HuH-7 (cell line): Measurements from ENCODE around the gene FCHSD2.
"Not testable (repeated sequence)": the region's sequence is repeated elsewhere in the genome, so short reads cannot be mapped to it uniquely, and the experiment has no call there.

ENCODE experiments used
- DNase-seq: peaks from one replicate; pipeline ENCODE4 v3.0.0; 2011; ENCODE audit warnings: low spot score

Gene FCHSD2

GRCh38 chr11:72833083-72833733 lies 308.9 kb downstream of the FCHSD2 start:
- no peak for DNase-seq

GRCh38 chr11:72832301-72833082 lies 309.6 kb downstream of the FCHSD2 start:
- no peak for DNase-seq

GRCh38 chr11:72831521-72832300 lies 310.4 kb downstream of the FCHSD2 start:
- DNase-seq, result peak; percentile 90

GRCh38 chr11:72829884-72830533 lies 312.1 kb downstream of the FCHSD2 start:
- no peak for DNase-seq

GRCh38 chr11:72829178-72829577 lies 312.9 kb downstream of the FCHSD2 start:
- DNase-seq, result no peak

GRCh38 chr11:72828692-72829101 lies 313.4 kb downstream of the FCHSD2 start:
- DNase-seq, result no peak

GRCh38 chr11:72828081-72828567 lies 314.0 kb downstream of the FCHSD2 start:
- DNase-seq, result no peak

- DNase-seq, result not testable (repeated sequence)
Observed at GRCh38 chr11:72827656-72828055, 314.5 kb downstream of the FCHSD2 start.

- DNase-seq, result no peak
Observed at GRCh38 chr11:72826942-72827480, 315.1 kb downstream of the FCHSD2 start.

GRCh38 chr11:72826191-72826941 lies 315.8 kb downstream of the FCHSD2 start:
- DNase-seq, result no peak

GRCh38 chr11:72825661-72826060 lies 316.5 kb downstream of the FCHSD2 start:
- DNase-seq, result no peak

GRCh38 chr11:72824811-72825505 lies 317.2 kb downstream of the FCHSD2 start:
- DNase-seq, result no peak

GRCh38 chr11:72824020-72824419 lies 318.1 kb downstream of the FCHSD2 start:
- DNase-seq, result no peak

- no peak for DNase-seq
Observed at GRCh38 chr11:72823105-72823804, 318.9 kb downstream of the FCHSD2 start.

GRCh38 chr11:72821920-72822799 lies 320.0 kb downstream of the FCHSD2 start:
- no peak for DNase-seq

GRCh38 chr11:72821221-72821919 lies 320.7 kb downstream of the FCHSD2 start:
- DNase-seq, result no peak

- no peak for DNase-seq
Observed at GRCh38 chr11:72820439-72821139, 321.5 kb downstream of the FCHSD2 start.

- no peak for DNase-seq
Observed at GRCh38 chr11:72818971-72819370, 323.1 kb downstream of the FCHSD2 start.
